MCF 10A (cell line): ENCODE results near the gene NGF. TPM values are rescaled to one million over a fixed set of nuclear protein-coding genes. Genes with fewer than 3 reads are reported as not detected.
A peak's percentile ranks its signal among the peaks of the same experiment; 100 is the strongest.

Source experiments
- BruUV-seq: library from RNA; stranded (reverse); fragments of 400-500 nt; replicated peaks from 2 replicates; lab custom pipeline; 2021; lab: Mats Ljungman, UMichigan
- CTCF ChIA-PET: fragments of 300-600 bp; sonication (Branson Sonifier 250); formaldehyde crosslinking; extraction: SDS; loops from one replicate; lab custom pipeline; 2021; ENCODE audit warnings: antibody characterized with exemption, inconsistent platforms; lab: Yijun Ruan, JAX
- POLR2A ChIA-PET: fragments of 300-600, 350-650 bp; sonication (Branson Sonifier 250); formaldehyde crosslinking; extraction: SDS; loops from one replicate; lab custom pipeline; 2020; ENCODE audit warnings: antibody characterized with exemption, inconsistent platforms; lab: Yijun Ruan, JAX
- DNase-seq: peaks from one replicate; pipeline ENCODE4 v3.0.0-alpha.2; 2018; ENCODE audit not compliant: unreplicated experiment
- H3K27ac Mint-ChIP-seq: one replicate; pipeline ENCODE4 v1.8.0; 2022; ENCODE audit warnings: mild to moderate bottlenecking, low read depth, mixed read lengths; ENCODE audit not compliant: unreplicated experiment
- H3K27me3 Mint-ChIP-seq: one replicate; pipeline ENCODE4 v1.8.0; 2022; ENCODE audit warnings: mixed read lengths; ENCODE audit not compliant: insufficient read depth, unreplicated experiment
- H3K36me3 Mint-ChIP-seq: one replicate; pipeline ENCODE4 v1.8.0; 2022; ENCODE audit warnings: mild to moderate bottlenecking, moderate library complexity, mixed read lengths; ENCODE audit not compliant: insufficient read depth, unreplicated experiment
- H3K4me1 Mint-ChIP-seq: one replicate; pipeline ENCODE4 v1.8.0; 2022; ENCODE audit warnings: mixed read lengths; ENCODE audit not compliant: insufficient read depth, unreplicated experiment
- H3K4me3 Mint-ChIP-seq: one replicate; pipeline ENCODE4 v1.8.0; 2022; ENCODE audit warnings: mild to moderate bottlenecking, moderate library complexity, mixed read lengths; ENCODE audit not compliant: unreplicated experiment
- H3K9me3 Mint-ChIP-seq: one replicate; pipeline ENCODE4 v1.8.0; 2022; ENCODE audit warnings: mixed read lengths; ENCODE audit not compliant: unreplicated experiment
- CTCF ChIP-seq: fragments of 200-600 bp; IDR thresholded peaks from one replicate; pipeline ENCODE4 v1.8.0; 2022; ENCODE audit warnings: antibody characterized with exemption, mild to moderate bottlenecking; ENCODE audit not compliant: unreplicated experiment
- intact Hi-C: fragments of 100-400 bp; cut with micrococcal nuclease; formaldehyde crosslinking; loops from 2 replicates; pipeline ENCODE4 v1.14.1; 2022
- total RNA-seq: library from RNA; stranded (reverse); gene quantifications from 2 replicates; pipeline ENCODE4 v1.2.3, GENCODE V29; 2022

The NGF gene
- total RNA-seq, 1 experiment from 2014 or later = 1.1 TPM

- ChIA-PET CTCF (interaction anchor here (0.5 to 1.9 kb wide), 3 partner anchors 10 to 1176 kb away, joined by 3 to 6 read pairs (median 3); no protein-coding TSS in a partner anchor), POLR2A (interaction anchor here (0.6 to 1.9 kb wide), 5 partner anchors 10 to 1163 kb away, joined by 3 to 14 read pairs (median 4); no protein-coding TSS in a partner anchor)
- Mint-ChIP-seq H3K27ac (peak overlapping the region; percentile 98), H3K4me1 (peaks cover 23% of the 10 kb centered on the region), H3K36me3 (no peaks in the 10 kb centered on the region), H3K9me3 (no peaks in the 10 kb centered on the region), H3K27me3 (no peaks in the 10 kb centered on the region), H3K4me3 (no peak overlapping the region)
- BruUV-seq = no TSS peak
- intact Hi-C loops = loop anchor here (2.0 kb wide), 3 partner anchors 99 to 197 kb away; no protein-coding TSS in a partner anchor
- TF ChIP-seq CTCF = no peak
- DNase-seq = no peak
These were observed 6.3 kb downstream of the NGF start for GRCh38 chr1:115331558-115332331.

GRCh38 chr1:115330480-115331013, 7.5 kb downstream of the NGF start:
- H3K27me3 Mint-ChIP-seq = no peaks in the 10 kb centered on the region
- ChIA-PET CTCF (interaction anchor here (0.6 to 1.9 kb wide), 2 partner anchors 9 to 191 kb away, joined by 4 to 6 read pairs; no protein-coding TSS in a partner anchor), POLR2A (no interaction called here)
- peaks cover 23% of the 10 kb centered on the region for H3K4me1 Mint-ChIP-seq
- H3K27ac Mint-ChIP-seq = no peak overlapping the region
- no peak for TF ChIP-seq CTCF
- no peaks in the 10 kb centered on the region for H3K36me3 Mint-ChIP-seq
- H3K4me3 Mint-ChIP-seq = no peak overlapping the region
- H3K9me3 Mint-ChIP-seq = no peaks in the 10 kb centered on the region
- intact Hi-C loops = loop anchor here (1.0 kb wide), 1 partner anchor 191 kb away; no protein-coding TSS in a partner anchor
- DNase-seq = peak; percentile 7
- no TSS peak for BruUV-seq

GRCh38 chr1:115329965-115330364, 8.1 kb downstream of the NGF start:
- DNase-seq = no peak
- H3K4me3 Mint-ChIP-seq = no peak overlapping the region
- no TSS peak for BruUV-seq

More at GRCh38 chr1:115329965-115330364, 8.1 kb downstream of the NGF start:
- ChIA-PET POLR2A (no interaction called here), CTCF (interaction anchor here (0.6 kb wide), 1 partner anchor 190 kb away, joined by 4 read pairs; no protein-coding TSS in a partner anchor)
- intact Hi-C loops = loop anchor here (1.0 kb wide), 1 partner anchor 191 kb away; no protein-coding TSS in a partner anchor
- Mint-ChIP-seq H3K36me3 (no peaks in the 10 kb centered on the region), H3K9me3 (no peaks in the 10 kb centered on the region), H3K27me3 (no peaks in the 10 kb centered on the region), H3K4me1 (peaks cover 23% of the 10 kb centered on the region), H3K27ac (no peak overlapping the region)
- TF ChIP-seq CTCF = no peak
